ENCODE results near the gene MFSD11. TPM values are rescaled to one million over a fixed set of nuclear protein-coding genes. Genes with fewer than 3 reads are reported as not detected.
"Not testable (repeated sequence)": the region's sequence is repeated elsewhere in the genome, so short reads cannot be mapped to it uniquely, and the experiment has no call there.

Gene MFSD11
- polyA plus RNA-seq, 4 donors = 22.7 to 33.7 (median 28.0) TPM

DNA sequence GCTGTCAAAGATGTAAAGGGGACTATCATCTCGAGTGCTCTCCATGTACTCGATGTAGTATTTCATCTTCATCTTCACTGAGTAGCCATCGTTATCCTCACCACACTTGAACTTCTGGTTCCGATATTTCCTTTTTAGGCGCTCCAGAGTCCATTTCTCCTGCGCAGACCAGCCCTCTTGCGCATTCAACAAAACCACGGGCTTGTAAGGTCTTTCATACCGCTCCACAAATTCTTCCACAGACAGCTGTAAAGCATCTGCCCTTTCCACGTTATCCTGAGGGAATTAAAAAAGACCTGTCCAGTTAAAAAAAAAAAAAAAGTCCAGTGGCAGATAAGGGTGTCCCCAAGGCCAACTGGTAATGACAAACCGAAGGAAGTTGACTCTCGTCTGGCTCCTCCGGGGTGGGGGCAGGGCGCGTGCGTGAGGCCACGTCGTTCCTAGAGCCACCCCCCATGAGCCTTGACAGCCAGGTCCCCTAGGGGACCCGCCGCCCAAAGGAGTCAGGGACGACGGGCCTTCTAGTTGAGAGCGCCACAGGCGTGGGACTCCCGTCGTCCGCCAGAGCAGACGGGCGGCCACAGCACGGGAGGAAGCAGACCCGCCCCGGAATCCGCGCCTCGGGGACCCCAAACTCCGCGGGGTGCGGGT, 12.2 kb upstream of the MFSD11 start:
- peak in 1 of 4 donors; percentile 21 for DNase-seq (ENCODE audit: low read depth in 4 of 4, low spot score in 2 of 4)

DNA sequence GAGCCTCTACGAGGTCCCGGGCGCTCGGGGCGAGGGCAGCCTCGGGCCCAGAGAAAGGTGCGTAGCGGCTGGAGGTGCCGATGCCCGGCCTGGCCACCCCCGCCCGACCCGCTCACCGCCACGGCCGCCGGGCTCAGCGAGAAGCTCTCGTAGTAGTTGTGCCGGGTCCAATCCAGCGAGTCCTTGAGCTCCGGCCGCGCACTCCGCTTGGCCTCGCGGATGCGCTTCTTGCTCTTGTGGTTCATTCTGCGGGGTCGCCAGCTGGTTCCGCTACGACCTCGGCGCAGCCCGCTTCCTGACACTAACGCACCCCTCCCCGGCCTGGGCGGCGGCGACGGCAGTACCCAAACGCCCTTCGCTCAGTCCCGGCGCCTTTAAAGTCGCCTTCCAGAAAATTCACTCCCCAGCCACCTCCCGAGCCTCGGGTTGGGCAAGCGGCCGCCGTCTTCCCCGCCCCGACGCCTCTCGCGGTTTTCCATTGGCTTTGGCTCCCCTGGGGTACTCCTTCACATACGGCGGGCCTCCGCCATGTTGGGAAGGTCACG, 11.6 kb upstream of the MFSD11 start, which contains the start of gene JMJD6:
Gene JMJD6 (minus strand): TSS at position 376 of the 545 bp plus-strand sequence. CDS start 131 bp downstream, at position 245.
- DNase-seq (ENCODE audit: low read depth in 4 of 4, low spot score in 2 of 4) = peak in 3 of 4 donors; percentile 81 to 92 (median 92)

DNA sequence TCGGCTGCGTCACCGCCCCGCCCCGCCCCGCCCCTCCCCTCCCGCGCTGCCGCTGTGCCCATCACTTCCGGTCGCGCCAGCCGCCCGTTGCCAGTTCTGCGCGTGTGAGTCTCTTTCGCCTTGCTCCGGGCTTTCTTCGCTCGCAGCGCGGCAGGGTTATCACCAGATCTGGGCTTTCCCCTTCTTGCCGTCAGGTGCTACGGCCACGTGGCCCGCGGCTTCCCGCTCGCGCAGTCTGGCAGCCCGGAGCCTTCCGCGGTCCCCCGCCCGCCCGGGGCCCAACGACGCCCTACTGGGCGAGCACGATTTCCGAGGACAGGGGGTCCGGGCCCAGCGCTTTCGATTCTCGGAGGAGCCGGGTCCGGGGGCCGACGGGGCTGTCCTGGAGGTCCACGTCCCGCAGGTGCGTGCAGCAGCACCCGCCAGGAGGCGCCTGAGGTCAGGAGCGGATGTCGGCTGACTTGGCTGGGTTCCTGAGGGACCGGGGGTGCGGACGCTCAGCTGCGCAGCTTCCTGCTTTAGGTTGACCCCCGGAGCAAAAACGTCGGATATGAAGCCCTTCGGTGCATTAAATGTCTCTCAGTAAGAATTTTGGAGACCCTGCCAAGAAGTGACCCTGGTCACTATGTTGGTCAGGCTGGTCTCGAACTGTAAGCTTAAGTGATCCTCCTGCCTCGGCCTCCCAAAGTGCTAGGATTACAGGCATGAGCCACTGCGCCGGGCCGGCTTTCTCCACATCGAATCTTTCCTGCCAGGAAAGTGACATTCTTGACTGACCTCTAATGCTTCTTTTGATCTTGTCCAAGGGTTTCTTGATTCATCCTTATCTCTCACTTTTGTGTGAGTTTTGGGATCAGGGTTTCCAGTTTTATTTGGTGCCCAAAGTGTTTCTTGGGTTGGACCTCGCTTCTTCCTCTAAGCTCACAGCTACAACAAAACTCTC, 10.9 kb upstream of the MFSD11 start, which contains the start of gene METTL23:
Gene METTL23 (plus strand): TSS at position 64 of the 943 bp plus-strand sequence. CDS start 2,872 bp downstream, outside the sequence.
- peak in 1 of 4 donors; percentile 68 for DNase-seq (ENCODE audit: low read depth in 4 of 4, low spot score in 2 of 4)

DNA sequence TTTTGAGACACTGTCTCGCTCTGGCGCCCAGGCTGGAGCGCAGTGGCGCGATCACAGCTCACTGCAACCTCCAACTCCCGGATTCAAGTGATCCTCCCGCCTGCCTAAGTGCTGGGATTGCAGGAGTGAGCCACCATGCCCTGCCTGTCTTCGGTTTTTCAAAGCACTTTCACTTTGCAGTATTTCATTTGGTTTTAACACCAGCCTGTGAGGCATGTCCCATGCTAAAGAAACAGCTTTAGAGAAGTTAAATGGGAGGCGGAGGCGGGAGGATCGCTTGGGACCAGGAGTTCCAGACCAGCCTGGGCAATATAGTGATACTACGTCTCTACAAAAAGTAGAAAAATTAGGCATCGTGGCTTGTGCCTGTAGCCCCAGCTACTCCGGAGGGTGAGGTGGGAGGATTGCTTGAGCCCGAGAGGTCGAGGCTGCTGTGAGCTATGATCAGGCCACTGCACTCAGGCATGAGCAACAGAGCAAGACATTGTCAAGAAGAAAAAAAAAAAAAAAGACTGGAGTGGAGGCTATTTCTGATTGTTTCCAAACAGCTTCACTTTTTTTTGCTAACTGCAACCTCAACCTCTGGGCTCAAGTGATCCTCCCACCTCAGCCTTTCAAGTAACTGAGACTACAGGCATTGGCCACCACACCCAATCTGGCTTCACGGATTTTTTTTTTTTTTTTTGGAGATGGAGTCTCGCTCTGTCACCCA, 10.0 kb upstream of the MFSD11 start:
- no peak for DNase-seq (ENCODE audit: low read depth in 4 of 4, low spot score in 2 of 4)

DNA sequence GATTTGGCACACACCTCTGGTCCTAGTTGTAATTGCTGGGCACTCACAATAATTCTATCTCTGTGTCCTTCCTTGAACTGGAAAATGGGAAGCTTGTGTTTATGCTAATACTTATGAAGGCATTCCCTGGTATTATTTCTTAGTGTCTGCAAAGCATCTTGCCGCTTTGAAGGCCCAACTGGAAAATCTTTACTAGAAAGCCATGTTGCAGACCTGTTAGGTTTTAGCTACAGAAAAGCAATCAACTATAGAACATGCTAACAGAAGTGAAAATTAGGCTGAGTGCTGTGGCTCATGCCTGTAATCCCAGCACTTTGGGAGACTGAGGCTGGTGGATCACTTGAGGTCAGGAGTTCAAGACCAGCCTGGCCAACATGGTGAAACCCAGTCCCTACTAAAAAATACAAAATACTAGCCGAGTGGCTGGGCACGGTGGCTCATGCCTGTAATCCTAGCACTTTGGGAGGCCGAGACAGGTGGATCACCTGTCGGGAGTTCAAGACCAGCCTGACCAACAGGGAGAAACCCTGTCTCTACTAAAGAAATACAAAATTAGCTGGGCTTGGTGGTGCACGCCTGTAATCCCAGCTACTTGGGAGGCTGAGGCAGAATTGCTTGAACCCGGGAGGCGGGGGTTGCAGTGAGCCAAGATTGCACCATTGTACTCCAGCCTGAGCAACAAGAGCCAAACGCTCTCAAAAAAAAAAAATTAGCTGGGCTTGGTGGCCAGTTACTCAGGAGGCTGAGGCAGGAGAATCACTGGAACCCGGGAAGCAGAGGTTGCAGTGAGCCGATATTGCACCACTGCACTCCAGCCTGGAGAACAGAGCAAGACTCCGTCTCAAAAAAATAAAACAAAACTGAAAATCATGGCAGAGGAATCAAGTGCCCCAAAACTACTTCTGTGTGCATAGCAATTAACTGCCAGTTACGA, 5.9 kb upstream of the MFSD11 start:
- not testable (repeated sequence) for DNase-seq (ENCODE audit: low read depth in 4 of 4, low spot score in 2 of 4)

DNA sequence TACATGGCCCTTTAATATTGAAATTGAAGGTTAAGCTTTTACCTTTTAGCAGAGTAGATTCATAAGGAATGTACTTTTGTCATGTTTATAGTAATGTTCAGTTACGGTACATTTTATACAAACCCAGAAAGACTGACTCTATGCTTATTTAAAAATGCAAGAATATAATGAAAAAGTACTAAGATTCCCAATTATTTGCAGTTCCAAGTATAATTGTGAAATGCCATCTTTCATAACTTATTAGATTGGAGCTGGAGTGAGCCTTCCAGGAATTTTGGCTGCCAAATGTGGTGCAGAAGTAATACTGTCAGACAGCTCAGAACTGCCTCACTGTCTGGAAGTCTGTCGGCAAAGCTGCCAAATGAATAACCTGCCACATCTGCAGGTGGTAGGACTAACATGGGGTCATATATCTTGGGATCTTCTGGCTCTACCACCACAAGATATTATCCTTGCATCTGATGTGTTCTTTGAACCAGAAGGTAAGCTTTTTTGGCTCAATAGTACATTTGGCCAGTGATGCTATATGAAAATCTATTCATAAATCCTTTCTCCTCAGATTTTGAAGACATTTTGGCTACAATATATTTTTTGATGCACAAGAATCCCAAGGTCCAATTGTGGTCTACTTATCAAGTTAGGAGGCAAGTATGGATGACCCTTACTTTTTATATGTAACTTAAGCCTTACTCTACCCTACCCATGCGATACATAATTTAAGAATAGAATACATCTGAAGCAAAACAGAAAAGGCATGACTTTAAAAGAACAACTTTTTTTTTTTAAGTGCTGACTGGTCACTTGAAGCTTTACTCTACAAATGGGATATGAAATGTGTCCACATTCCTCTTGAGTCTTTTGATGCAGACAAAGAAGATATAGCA, 4.9 kb upstream of the MFSD11 start:
- DNase-seq (ENCODE audit: low read depth in 4 of 4, low spot score in 2 of 4) = no peak

DNA sequence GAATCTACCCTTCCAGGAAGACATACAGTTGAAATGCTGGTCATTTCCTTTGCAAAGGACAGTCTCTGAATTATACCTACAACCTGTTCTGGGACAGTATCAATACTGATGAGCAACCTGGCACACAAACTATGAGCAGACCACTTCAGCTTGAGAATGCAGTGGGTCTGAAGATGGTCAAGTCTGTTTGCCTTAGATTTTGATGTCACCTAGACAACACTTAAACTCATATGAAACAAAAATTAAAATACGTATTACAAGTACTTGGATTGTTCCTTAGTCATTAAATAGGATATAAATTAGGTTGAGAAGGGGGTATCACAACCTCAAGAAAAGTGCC, 4.3 kb upstream of the MFSD11 start:
- no peak for DNase-seq (ENCODE audit: low read depth in 4 of 4, low spot score in 2 of 4)

DNA sequence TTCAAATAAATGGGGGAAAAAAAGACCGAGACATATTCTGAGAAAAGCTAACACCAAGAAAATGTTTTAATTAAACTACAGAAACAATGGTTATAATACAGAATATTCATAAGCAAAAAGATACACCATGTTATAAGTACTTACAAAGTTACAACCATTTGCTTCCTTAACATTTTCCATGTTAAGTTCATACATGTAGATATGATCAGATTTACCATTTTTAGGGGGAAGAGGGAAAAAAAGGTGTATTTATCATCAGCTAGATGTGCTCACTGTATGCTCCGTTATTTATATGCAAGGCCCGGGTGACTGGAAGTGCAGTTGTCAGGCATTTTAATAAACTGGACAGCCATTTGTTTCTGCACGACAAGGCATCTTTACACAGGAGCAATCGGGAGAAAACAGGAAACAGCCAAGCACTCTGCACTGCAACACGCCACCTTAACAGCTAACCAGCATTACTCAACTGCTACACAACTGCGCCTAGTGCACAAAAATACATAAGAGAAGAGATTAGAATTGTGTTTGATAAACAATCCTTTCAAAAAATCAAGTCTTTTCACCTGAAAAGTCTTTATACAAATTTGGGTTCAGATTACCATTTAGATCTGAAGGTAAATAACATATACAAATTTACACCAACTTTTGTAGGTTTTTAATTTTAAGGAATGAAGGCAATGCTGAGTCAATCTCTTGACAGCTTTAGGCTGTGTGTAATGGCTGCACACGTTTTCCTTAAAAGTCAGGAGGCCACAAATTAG, 3.7 kb upstream of the MFSD11 start:
- no peak for DNase-seq (ENCODE audit: low read depth in 4 of 4, low spot score in 2 of 4)

DNA sequence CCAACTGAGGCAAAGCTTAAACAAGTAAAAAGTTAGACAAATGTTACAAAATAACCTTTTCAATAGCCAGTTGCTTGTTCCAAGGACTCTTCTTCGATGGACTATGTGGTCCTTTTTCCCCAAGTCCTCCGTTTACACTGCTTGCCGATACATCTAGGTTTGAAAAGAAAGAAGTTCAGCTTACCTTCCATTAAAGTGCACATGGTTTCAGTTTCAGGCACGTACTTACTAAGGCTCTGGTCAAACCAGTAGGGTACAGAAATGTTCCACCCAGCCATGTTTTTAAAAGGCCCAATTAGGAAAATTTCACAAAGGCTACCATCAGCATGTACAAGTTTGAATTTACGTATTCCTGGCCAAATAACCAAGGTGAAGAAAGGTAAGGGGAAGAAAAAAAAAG, 2.9 kb upstream of the MFSD11 start:
- DNase-seq (ENCODE audit: low read depth in 4 of 4, low spot score in 2 of 4) = no peak

DNA sequence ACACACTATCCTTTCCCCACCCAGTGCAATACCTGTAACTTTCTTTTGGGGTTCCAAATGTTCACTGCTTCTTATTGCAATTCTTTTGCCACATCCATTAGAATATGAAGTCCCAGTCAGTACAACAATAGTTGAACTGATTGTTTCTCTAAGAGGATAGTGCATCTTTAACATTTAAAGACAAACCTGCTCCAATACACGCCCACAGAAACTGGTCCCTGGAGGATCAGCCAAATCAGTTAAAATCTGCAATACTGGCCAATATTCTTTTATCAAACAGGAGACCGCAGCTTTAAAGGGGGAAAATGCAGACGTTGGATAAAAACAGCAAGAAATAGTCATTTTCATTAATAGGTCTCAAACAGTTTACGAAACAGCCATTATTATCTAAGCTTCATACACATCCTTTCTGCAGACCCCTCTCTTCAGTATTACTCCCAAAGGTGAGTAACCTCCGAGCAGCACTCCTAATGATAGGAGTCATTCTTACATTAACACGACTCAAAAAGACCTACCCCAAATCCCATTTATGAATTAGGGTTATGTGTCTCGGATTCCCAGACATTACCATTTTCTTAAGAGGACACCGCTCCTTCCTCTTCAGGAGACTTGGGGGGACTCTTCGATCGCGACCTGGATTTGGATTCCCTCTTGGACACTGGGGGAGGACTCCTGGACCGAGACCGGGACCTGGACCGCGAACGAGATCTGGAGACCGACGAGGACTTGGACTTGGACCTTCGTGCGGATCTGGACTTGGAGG, 2.2 kb upstream of the MFSD11 start:
- DNase-seq (ENCODE audit: low read depth in 4 of 4, low spot score in 2 of 4) = no peak

DNA sequence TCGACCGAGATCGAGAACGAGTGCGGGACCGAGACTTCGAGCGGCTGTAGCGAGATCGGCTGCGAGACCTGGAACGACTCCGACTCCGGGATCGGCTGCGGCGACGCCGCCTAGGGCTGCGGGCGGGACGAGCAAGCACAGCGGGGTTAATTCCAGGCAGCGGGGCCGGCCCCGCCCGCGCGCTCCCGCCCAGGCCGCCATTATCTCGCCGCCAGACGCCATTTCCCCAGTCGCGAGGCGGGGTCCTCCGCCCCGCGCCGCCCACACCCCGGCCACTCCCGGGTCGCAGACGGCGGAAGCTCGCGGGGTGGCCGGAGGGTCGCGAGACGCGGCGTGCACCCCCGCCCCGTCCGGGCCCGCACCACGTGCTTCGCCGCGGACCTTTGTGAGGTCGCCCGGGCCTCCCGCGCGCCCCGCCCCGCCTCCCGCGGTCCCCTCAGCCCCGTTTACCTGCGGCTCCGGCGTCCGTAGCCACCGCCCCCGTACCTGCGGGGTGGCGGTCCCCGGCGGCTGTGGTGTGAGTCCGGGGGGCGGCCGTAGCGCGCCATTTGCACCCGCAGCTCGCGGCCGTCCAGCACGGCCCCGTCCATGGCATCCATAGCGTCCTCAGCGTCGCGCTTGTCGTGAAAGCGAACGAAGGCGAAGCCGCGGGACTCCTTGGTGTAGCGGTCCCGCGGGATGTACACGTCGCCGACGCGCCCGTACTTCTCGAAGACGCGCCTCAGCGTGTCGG, 1.4 kb upstream of the MFSD11 start:
- peak in 1 of 4 donors; percentile 31 for DNase-seq (ENCODE audit: low read depth in 4 of 4, low spot score in 2 of 4)

DNA sequence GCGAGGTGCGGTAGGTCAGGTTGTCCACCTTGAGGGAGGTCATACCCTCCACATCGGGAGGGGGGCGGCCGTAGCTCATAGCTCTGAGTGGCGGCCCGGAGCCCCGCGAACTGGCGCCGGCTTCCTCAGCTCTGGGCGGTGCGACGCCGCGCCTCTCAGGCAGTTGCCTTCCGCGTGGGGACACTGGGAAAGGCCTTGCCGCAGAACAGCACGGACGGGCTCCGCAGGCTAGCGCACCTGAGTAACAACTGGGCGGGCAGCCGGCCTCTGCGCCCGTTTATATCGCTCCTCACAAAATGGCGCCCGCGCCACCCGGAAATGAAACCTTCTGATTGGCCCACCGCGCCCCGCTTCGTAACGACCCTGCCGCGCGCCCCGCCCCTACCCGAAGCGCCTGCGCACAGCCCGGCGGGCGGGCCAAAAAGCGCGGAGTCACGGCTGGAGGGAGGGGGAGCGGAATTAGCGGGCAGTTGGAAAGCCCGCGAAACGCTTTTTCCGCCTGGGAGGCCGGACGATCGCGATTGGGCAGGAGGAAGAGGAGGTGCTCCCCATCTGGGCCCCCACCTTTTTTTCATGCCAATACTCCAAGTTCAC, 740 bp upstream of the MFSD11 start, which contains the start of gene SRSF2:
Gene SRSF2 (minus strand): TSS at position 250 of the 594 bp plus-strand sequence. CDS start 171 bp downstream, at position 79.
- DNase-seq (ENCODE audit: low read depth in 4 of 4, low spot score in 2 of 4) = peak; percentile 62 to 97 (median 96)

DNA sequence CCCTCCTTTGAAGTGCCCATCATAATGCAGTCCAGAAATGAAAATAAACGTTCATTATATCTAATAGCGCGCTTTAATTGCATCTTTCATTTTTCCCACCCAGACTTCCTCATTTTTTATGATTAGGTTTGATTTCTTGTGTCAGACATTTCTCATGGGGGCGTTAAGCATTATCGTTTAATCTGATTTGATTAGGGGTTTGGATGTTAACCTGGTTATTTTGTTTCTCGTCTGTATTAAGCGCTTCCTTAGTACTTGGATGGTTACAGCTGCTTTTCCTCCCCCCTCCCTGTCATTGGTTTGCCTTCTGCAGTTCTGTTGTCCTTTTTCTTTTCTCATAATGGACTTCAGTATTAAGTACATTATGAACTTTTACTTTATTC, 540 bp downstream of the MFSD11 start:
- DNase-seq (ENCODE audit: low read depth in 4 of 4, low spot score in 2 of 4) = no peak

DNA sequence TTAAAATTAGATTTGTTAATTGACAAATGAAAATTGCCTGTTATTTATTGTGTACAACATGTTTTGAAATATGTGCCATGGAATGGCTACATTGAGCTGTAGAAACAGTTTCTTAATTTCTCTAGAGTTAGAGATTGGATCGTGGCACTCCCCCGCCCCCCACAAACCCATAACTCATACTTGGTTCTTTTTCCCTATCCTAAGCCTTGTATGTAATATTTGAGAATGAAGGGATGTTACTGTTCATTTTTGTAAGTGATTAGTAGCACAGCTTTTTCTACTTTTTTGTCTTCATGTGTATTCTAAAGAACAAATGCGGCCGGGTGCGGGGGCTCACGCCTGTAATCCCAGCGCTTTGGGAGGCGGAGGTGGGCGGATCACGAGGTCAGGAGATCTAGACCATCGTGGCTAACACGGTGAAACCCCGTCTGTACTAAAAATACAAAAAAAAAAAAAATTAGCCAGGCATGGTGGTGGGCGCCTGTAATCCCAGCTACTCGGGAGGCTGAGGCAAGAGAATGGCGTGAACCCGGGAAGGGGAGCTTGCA, 1.7 kb downstream of the MFSD11 start:
- DNase-seq (ENCODE audit: low read depth in 4 of 4, low spot score in 2 of 4) = not testable (repeated sequence)

DNA sequence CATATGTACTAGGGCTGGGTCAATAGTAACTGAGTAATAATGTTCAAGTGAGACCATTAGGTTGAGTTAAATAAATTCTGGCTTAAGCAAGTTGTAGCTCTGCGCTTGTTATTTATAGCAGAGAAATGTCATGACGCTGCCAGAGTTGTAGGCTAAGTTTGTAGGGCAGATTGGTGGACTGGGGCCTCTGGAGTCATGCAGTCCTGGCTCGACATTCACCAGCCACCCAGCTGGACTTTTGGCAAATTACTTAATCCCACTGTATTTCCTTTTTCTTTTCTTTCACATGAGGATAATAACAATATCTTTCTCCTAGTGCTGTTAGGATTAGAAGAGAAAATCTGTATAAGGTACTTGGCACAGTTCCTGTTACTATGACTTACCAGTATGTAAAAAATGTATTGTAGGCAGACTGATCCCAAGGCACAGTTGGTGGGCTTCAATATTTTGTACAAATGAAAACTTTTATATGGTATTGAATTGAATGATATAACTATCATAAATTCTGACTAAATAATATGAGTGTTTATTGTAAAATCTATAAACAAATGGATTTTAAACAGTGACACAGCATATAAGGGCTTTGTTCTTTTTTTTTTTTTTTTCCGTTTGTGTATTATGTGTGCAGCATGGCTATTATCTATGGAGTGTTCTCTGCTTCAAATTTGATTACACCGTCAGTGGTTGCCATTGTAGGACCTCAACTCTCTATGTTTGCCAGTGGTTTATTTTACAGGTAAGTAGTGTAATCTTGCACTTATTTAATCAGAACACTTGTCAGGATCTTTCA, 2.6 kb downstream of the MFSD11 start:
- DNase-seq (ENCODE audit: low read depth in 4 of 4, low spot score in 2 of 4) = no peak

Data from left renal cortex interstitium (tissue), 4 donors.